HG03575 (cell line): Measurements from ENCODE around the gene NADSYN1.

Experiments used
- ATAC-seq: cut with Tn5 transposase; IDR thresholded peaks from one replicate; pipeline ENCODE4 v1.9.1; 2021; ENCODE audit not compliant: unreplicated experiment, insufficient number of reproducible peaks, low FRiP score; ENCODE audit errors: extremely low read depth

NADSYN1 gene

DNA sequence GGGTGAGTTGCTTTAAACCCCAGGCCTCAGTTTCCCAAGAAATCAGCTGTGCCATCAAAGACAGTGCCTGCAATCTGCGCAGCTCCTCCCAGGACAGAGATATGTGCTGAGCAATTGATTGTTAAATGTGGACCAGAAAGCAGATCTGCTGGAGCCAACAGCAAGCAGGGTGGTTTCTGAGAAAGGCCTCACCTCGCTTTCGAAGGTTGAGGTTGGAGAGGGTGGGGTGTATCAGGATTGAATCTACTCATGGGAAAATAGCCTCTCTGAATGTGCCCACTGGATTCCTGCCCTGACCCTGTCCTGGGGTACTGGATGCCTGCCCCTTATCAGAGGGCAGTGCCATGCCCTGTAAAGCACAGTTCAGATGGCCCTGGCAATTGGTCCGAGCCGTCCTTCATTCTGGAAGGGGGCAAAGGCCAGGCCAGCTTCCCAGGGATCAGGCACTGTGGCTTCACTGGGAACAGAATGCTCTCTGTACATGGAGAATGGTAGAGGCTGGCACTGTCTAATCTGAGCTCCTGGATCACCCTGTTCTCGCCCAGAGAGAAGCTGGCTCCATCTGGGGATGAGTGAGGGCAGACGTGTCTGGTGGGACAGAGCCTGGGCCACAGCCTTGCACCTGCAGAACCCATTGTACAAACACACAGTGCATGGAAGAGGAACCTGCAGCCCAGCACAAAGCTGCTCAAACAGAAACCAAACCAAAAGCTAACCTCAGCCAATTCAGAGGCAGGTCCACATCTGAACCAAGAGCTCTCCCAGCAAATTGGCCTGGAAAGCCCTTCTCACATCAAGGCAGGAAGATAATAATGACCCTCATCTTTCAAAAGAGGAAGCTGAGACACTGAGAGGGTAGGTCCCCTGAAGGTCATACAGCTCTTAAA is 20.0 kb upstream of the NADSYN1 start:
- ATAC-seq: no peak

DNA sequence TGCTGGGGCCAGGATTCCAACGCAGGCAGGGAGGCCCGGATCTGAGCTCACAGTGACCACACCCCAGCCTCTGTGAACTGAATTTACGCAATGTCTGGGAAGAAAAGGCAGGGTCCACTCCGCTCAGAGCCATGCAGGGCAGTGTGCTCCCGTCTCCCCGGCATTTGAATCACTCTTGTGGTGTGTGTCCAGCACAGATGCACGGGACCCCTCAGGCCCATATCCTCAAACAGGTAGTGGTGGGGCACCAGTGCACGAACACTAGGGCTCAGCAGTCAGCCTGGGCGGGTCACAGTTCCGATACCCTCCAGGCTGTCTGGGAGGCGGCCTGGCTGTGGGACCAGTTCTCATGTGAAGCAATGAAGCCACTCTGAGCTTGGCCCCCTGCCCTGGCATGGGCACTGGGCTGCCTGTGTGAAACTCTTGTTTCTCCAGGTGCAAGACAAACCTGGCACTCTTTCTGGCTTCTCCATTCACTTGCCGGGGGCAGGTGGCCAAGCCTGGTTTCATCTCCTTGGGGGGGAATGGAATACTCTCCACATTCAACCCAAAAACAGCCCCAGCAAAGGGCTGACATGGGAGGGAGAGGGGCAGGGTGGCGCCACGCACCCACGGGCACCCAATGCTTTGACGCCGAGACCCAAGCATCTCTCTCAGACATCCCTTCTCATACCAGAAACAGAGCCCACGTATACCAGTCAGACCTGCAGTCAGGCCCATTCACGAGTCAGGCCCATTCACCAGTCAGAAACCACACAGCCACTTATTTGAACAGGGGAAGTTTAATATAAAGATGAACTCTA is 19.2 kb upstream of the NADSYN1 start:
- no peak for ATAC-seq

DNA sequence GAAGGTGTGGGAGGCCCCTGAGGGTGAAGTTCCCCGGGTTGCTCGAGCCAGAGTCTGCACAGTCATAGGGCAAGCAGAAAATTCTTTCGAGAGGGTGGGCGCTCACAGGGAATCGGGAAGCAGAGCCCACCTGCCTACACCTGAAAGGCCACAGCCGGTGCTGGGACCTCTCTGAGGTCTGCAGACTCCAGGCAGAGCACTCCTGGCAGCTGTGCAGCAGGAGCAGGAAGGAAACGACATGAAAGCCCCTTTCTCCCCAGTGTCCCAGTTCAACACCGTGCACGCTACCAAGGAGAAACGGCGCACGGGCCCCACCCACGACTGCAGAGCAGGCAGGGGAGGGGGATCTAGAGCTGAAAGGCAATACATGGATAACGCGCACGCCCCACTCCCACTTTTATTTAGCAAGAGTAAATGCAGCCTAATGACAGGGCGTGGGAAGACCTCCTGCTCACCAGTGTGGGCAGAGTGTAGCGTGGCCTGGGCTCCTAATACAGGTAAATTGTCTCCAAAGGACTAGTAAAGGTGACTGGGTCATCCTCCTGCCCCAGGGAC is 18.4 kb upstream of the NADSYN1 start:
- no peak for ATAC-seq

DNA sequence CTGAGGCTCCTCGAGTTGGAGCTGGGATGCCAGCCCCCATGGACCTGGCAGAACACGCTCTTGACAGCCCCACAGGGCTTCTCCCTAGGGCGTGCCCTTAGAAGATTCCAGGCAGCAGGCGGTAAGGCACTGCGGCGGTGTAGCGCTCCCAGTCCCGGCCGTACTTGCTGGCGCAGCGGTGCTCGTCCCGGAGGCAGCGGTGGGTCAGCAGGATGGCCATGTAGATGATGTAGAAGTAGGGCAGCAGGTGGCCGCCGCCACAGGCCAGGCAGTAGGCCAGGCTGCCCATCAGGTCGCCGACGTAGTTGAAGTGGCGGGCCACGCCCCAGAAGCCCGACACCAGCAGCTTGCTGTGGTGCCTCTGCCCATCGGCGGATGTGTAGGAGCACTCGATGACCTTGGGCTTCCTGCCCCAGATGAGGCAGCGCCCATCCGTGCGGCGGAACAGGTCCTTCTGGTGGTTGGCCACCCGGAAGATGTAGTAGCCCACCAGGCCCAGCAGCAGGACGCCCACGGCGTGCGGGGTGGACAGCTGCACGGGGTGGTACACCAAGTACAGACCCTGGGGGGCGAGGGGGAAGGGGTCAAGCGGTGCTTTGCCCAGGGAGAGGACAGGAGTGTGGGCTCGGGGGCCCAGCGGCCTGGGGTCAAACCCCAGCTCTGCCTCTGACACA is 17.6 kb upstream of the NADSYN1 start:
- ATAC-seq: no peak

DNA sequence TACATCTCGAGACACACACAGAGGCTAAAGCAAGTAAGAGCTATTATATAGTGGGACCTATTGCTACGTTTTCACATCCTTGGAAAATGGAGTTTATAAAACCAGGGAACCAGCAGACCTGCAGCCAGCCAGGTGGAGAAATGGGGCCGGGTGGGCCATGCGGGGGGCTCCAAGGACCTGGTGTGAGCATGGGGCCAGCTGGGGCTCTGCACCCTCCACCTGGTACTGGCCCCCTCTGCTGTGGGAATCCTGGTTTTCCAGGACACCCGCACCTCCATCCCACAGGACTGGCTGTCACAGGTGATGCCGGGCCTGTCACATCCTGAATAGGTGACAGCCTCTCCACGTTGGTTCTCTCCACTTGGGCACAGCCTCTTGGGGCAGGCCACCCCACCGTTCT is 16.1 kb upstream of the NADSYN1 start:
- no peak for ATAC-seq

DNA sequence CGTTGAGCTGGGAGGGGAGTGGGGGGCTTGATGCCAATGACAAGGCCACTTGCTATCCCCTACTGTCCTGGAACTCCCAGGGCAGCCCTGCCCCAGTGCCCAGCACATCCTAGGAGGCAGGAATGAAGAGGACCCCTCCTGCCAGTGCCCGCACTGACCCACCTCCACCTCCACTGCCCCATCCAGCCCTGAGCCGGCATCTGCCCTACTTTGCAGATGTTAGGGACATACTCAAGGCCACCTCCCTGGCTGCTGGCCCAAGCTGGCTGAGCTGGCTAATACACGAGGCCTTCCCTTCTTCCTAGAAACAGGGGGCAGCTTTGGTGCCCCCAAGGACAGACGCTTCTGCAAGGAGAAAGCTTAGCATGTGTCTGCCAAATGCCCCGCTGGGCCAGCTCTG is 15.6 kb upstream of the NADSYN1 start:
- no peak for ATAC-seq

DNA sequence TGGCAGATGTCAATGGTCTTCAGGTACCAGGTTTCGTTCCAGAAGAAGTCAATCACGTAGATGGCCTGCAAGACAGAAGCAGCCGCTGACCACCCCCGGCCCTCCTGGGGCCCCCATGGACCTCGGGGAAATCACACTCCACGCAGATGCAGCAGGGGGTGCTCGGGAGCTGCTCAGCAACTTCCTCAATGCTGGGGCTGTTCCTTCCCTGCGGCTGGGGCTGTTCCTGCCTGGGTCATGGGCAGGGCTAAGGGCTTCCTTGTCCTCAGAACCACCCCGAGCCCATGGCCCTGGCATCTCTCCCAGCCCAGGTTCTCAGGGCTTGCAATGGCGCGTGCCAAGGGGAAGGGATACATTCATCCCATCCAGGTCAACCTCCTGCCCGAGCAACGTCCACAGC is 15.1 kb upstream of the NADSYN1 start:
- ATAC-seq: no peak

DNA sequence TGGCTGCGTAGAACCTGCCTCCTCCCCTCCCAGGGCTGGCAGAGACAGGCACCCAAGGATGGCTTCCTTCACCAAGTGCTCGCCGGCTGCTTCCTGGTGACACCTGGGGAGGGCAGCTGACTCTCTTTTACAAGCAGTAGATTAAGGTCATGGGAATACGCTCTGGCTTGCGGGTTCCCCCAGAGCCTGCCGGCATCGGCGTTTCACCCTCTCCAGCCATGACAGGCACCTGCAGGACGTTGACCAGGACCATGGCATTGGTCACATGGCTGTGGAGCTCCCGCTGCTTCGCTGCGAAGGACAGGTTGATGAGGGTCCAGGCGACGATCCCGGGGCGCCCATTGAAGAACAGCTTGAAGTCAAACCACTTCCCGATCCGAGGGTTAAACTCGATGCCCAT is 14.4 kb upstream of the NADSYN1 start:
- no peak for ATAC-seq

DNA sequence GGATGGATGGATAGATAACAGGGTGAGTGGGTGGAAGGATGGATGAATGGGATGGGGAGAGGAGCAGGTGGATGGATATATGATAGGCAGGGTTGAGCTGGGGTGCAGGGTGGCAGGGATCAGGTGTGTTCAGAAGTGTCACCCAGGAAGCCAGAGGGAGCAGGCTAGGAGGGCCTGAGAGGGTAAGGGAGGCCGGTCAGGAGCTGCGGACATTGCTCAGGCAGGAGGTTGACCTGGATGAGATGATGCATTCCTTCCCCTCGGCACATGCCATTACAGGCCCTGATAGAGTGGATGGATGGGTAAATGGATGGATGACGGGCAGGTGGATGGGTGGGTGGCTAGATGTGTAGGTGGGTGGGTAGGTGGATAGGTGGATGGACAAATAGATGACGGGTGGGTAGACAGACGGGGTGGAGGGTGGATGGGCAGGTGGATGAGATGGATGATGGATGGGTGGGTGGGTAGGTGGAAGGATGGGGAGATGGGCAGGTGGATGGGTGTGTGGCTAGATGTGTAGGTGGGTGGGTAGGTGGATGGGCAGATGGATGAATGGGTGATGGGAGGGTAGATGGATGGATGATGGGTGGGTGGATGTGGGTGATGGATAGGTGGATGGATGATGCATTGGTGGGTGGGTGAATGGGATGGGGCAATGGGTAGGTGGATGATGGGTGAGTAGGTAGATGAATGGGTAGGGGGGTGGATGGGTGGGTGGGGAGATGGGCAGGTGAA is 12.8 kb upstream of the NADSYN1 start:
- ATAC-seq: no peak

DNA sequence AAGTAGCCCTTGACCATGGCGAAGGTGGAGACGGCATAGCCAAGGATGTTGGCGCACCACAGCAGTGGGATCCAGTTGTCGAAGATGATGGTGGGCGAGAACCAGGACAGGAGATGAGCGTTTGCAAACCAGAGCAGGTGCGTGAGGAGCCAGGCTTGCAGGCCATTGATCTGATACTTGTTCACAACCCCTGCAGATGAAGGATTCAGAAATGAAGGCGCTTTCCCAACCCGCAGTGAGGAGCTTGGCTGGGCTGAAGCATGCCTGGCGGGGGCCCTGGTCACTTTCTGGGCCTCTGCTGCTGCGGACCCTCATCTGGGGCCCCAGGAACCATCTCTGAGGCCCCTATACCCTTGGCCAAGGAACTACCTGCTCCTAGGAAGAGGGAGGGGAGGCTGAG is 11.8 kb upstream of the NADSYN1 start:
- ATAC-seq: no peak

DNA sequence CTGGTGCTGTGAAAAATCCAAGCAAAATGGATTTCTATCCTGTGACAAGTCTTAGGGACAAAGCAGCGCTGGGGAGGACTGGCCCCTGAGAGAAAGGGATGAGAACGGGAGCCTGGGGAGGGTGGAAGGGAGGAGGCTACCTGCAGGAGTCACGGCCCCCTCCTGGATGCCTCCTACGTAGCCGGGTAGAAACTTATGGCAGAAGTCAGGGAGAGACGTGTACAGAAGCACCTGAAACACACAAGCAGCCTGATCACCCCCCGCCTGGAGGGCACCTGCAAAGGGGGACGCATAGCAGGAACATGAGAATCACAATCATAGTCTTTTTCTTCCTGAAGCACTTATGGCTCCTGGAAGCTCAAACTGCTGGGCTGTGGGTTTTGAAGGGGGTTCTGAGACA is 10.9 kb upstream of the NADSYN1 start:
- no peak for ATAC-seq

DNA sequence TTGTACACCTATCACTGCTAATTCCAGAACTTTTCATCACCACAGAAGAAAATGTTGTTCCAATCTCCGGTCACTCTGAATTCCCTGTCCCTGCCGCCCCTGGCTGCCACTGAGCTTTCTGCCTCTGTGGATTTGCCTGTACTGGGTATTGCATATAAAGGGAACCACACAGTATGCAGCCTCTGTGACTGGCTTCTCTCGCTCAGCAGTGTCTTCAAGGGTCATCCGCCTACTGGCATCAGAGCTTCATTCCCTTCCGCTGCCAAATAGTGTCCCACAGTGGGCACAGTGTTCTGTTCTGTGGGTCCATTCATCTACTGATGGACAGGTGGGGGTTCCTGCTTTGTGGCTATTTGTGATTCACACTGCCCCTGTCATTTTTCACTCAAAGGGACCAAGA is 10.1 kb upstream of the NADSYN1 start:
- no peak for ATAC-seq

DNA sequence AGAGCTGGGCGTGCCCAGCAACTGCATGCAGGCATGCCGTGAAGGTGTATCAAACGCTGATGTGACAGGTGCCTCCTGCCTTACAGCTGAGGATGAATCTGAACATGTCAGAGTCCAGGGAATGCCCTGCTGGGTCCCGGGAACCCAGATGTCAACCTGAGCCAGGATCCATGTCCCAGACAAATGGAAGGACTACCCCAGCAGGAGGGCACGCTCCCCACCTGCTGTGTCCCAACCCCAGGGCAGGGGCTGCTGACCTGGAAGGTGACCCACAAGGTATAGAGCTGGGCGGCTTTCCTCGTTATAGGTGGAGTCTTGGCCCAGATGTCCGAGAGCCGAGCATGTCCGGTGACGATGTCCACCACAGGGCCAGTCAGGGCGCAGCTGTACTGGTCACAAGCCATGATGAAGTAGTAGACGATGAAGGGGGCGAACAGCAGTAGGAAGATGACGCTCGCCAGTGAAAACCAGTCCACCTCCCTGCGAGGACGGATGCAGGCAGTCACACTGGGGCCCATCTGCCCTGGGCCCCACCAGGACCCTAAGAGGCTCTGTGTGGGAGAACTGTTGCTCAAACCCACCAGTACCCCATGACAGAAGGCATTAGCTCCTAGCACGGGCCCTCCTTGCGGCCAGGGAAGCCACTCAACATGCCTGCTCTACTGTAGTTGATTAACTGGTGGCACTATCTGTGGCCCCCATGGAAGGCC is 9.1 kb upstream of the NADSYN1 start:
- no peak for ATAC-seq

DNA sequence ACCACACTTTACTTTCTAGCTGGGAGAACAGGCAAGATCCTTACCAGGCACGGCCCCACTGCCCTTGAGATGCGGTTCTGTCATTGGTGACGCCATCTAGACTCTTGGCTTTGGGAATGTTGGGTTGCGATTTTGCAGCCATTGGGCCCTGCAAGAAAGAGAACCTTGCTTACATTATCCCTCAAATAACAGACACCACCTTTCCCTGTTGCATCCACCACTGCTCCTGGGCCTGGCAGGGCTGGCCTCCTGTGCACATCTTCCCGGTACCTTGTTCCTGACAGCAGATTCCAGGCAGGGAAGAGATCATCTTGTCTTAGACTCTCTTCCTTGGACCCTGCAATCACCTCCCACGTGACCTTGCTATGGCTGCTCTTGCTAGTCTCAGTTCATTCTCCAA is 8.2 kb upstream of the NADSYN1 start:
- ATAC-seq: no peak

DNA sequence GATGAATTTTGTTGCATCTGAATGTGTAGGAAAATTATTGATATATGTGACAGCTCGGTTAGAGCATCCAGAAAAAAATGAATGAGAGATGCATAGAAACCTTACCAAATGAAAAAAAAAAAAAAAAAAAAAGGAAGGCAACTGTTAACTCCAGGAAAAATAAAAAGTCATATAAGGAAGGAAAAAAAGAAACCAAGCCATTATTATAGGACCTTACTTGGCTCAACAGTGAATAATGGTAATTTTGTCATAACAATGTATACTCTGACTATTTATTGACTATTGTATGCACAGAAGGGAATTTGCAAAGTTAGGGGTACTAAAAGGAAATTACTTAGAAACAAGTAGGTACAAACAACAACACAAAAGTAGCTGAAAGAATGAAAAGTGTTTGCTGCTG is 6.9 kb upstream of the NADSYN1 start:
- no peak for ATAC-seq

DNA sequence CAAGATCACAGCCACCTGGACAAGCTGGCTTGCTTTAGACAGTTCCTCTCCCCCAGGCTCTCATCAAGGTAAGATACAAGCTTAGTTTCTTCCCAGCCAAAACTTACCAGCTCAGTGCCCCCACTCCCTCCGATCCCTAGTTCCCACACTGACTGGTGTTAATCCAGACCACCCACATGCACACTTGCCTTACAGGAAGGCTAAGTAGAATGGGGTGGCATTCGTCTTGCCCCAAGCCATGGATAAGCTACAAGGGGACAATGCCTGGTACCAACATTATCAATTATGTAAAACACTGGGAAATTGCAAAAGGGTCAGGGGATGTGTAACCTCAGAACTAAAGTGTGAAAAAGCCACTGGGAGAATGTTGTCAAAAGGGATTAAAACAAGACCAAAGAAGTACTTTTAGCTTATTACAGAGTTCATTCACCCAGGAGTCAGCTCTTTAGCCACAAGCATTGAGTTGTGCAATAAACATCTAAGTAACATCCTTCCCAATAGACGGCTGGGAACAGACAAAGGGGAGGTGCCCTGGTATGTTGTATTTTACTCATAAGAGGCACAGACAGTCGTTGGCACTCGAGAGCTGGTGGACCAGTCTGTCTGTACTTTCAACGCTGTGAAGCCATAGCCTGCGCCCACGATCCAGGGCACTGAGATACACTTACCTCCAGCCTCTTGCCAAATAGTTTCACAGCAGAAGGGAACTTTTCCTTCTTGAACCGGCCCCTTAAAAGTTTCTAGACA is 5.9 kb upstream of the NADSYN1 start:
- ATAC-seq: no peak

DNA sequence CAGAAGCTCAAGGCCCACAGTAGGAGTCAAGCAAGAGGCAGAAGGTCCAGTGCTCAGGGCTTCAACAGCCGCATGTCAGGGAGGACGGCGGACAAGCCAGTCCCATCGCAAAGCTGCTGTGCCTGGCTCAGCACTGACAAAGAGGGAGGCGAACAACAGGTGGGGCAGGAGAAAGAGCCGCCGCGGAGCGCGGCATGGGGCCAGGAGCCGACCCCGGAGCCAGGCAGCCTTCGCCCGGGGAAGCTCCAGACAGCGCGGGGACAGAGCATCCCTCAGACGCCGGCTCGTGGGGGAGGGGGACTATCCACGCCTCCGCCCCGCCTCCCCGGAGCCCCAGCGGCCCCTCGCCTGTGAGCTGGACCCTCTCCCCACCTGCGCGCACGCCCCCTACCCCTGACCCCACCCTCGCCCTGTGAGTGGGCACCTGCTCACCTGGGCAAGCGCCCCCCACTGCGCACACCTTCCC is 5.2 kb upstream of the NADSYN1 start:
- no peak for ATAC-seq
